K562 (cell line): ENCODE results near the gene TEX261. TPM values are rescaled to one million over a fixed set of nuclear protein-coding genes. Genes with fewer than 3 reads are reported as not detected.

Experiments
- ATAC-seq: fragments of 200-7000 bp; cut with Tn5 transposase; 3 replicates; pipeline ENCODE4 v1.9.1; 2020; ENCODE audit warnings: moderate library complexity
- BruUV-seq: library from RNA; stranded (reverse); fragments of 400-500 nt; replicated peaks from 2 replicates; lab custom pipeline; 2021; lab: Mats Ljungman, UMichigan
- CTCF ChIA-PET: fragments of 300-600 bp; formaldehyde crosslinking; extraction: SDS; loops from one replicate; lab custom pipeline; 2021; ENCODE audit warnings: low intra/inter-chr PET ratio; lab: Yijun Ruan, JAX
- POLR2A ChIA-PET: fragments of 300-600, 350-650 bp; sonication (Branson Sonifier 250); formaldehyde crosslinking; extraction: SDS; loops from one replicate; lab custom pipeline; 2021; ENCODE audit warnings: antibody characterized with exemption, inconsistent platforms; lab: Yijun Ruan, JAX
- DNase-seq, 4 experiments: peaks; one replicate each; pipeline versions ENCODE4 v3.0.0 to v3.0.0-alpha.2; 2011 to 2018; ENCODE audit warnings: low spot score in 3 of 4, mixed read lengths in 3 of 4; ENCODE audit errors: extremely low read depth in 1 of 4
- FAIRE-seq: peaks from 2 replicates; lab custom pipeline; 2011; peaks lifted over from hg19 to GRCh38; lab: Jason Lieb, UNC
- H2AFZ ChIP-seq: 2 replicates; pipeline ENCODE4 v1.6.0; 2011; ENCODE audit warnings: low read depth, low read length, control low read depth, inconsistent platforms
- H3K27ac ChIP-seq: fragments of 200-600 bp; 3 replicates; pipeline ENCODE4 v1.8.0; 2011; ENCODE audit warnings: low read depth, mild to moderate bottlenecking, control low read depth, inconsistent platforms, low read length, moderate library complexity, mixed read lengths; ENCODE audit errors: extremely low read depth
- H3K27me3 ChIP-seq, 2 experiments: fragments of 300-600 bp in 1 of 2; 2 replicates in 1 of 2; 3 replicates in 1 of 2; pipeline versions ENCODE4 v1.6.0 to v1.8.0; 2011; ENCODE audit warnings: inconsistent platforms in 2 of 2, low read length in 2 of 2, mild to moderate bottlenecking in 1 of 2, mixed read lengths in 1 of 2, moderate library complexity in 1 of 2; ENCODE audit not compliant: control insufficient read depth in 2 of 2, insufficient read depth in 2 of 2
- H3K36me3 ChIP-seq: fragments of 300-600 bp; 3 replicates; pipeline ENCODE4 v1.8.0; 2011; ENCODE audit warnings: mild to moderate bottlenecking, low read length, inconsistent platforms; ENCODE audit not compliant: control insufficient read depth, insufficient read depth
- H3K4me1 ChIP-seq, 2 experiments: fragments of 200-600 bp in 1 of 2; replicated peaks in 1 of 2; 2 replicates in 1 of 2; 3 replicates in 1 of 2; pipeline versions ENCODE4 v1.5.1 to v1.8.0; 2011; ENCODE audit warnings: inconsistent platforms in 2 of 2, low read length in 2 of 2, mild to moderate bottlenecking in 1 of 2, mixed read lengths in 1 of 2, moderate library complexity in 1 of 2; ENCODE audit not compliant: control insufficient read depth in 2 of 2, insufficient read depth in 2 of 2
- H3K4me2 ChIP-seq: 2 replicates; pipeline ENCODE4 v1.6.1; 2011; ENCODE audit warnings: low read length, control low read depth, inconsistent platforms, mixed read lengths; ENCODE audit not compliant: insufficient read depth
- H3K4me3 ChIP-seq: fragments of 200-600 bp; sonication (generic), shearing (Covaris generic); 2 replicates; pipeline ENCODE4 v1.5.1; 2016; ENCODE audit warnings: control low read depth, inconsistent platforms
- H3K79me2 ChIP-seq: fragments of 200-600 bp; 3 replicates; pipeline ENCODE4 v1.8.0; 2011; ENCODE audit warnings: low read length, inconsistent platforms; ENCODE audit not compliant: control insufficient read depth, insufficient read depth
- H3K9ac ChIP-seq, 2 experiments: 2 replicates each; pipeline versions ENCODE4 v1.6.0 to v1.6.1; 2011; ENCODE audit warnings: low read depth in 2 of 2, low read length in 2 of 2, control low read depth in 1 of 2, inconsistent platforms in 1 of 2, mild to moderate bottlenecking in 1 of 2, mixed read lengths in 1 of 2; ENCODE audit not compliant: insufficient read depth in 1 of 2
- H3K9me1 ChIP-seq: one replicate; pipeline ENCODE4 v1.6.0; 2011; ENCODE audit warnings: inconsistent platforms, mild to moderate bottlenecking, low read length, moderate library complexity; ENCODE audit not compliant: control insufficient read depth, insufficient read depth
- H3K9me3 ChIP-seq: replicated peaks from 2 replicates; pipeline ENCODE4 v1.5.1; 2011; ENCODE audit warnings: low read depth, low read length, inconsistent platforms; ENCODE audit not compliant: control insufficient read depth, insufficient read depth
- H4K20me1 ChIP-seq: replicated peaks from 2 replicates; pipeline ENCODE4 v1.6.1; 2011; ENCODE audit warnings: low read length, inconsistent platforms, mixed read lengths; ENCODE audit not compliant: control insufficient read depth, insufficient read depth
- HNRNPH1 ChIP-seq: fragments of 200-400 bp; formaldehyde crosslinking; optimal IDR thresholded peaks from 2 replicates; pipeline ENCODE3; 2017; ENCODE audit warnings: low read depth, mild to moderate bottlenecking, low read length, moderate library complexity
- RBM34 ChIP-seq: fragments of 200-400 bp; formaldehyde crosslinking; IDR thresholded peaks from 2 replicates; pipeline ENCODE4 v1.6.1; 2018; ENCODE audit warnings: low read length, borderline replicate concordance; ENCODE audit not compliant: insufficient read depth
- RCOR1 ChIP-seq, 2 experiments: IDR thresholded peaks; 2 replicates each; pipeline ENCODE4 v1.6.1; 2012; ENCODE audit warnings: low read depth in 2 of 2, low read length in 2 of 2, borderline replicate concordance in 1 of 2, improper control_type of control experiment in 1 of 2
- SUPT5H ChIP-seq: fragments of 450-650 bp; IDR thresholded peaks from 2 replicates; pipeline ENCODE4 v1.6.1; 2016
- ZBTB12 ChIP-seq: fragments of 250-450 bp; sonication (Bioruptor Pico); IDR thresholded peaks from 2 replicates; pipeline ENCODE4 v1.4.0; 2020
- ZMIZ1 ChIP-seq, 2 experiments: fragments of 150-350 bp in 1 of 2; IDR thresholded peaks; 2 replicates each; pipeline ENCODE4 v1.6.1; 2012 to 2016; ENCODE audit warnings: low read depth in 2 of 2, low read length in 2 of 2, mild to moderate bottlenecking in 1 of 2, moderate library complexity in 1 of 2
- ZNF592 ChIP-seq: fragments of 450-650 bp; IDR thresholded peaks from 2 replicates; pipeline ENCODE4 v1.6.1; 2017; ENCODE audit warnings: antibody characterized with exemption, mild to moderate bottlenecking
- WGBS: fragments of 100-300 bp; shearing (Covaris generic); methylation state at CpG from one replicate; pipeline ENCODE4 v1.1.6; 2016; ENCODE audit warnings: low coverage, mixed read lengths; ENCODE audit not compliant: insufficient coverage; ENCODE audit errors: missing lambda C conversion rate; 5-methylcytosine and 5-hydroxymethylcytosine counted together
- in situ Hi-C: fragments of 300-500 bp; cut with MboI; formaldehyde crosslinking; loops from 4 replicates; pipeline ENCODE4 v1.15.0; 2018; ENCODE audit warnings: inconsistent platforms, mixed read lengths
- intact Hi-C: fragments of 100-400 bp; cut with micrococcal nuclease; formaldehyde crosslinking; loops from 2 replicates; pipeline ENCODE4 v1.14.2; 2022
- polyA plus RNA-seq, 8 experiments: library from polyadenylated mRNA; depleted of rRNA in 4 of 8; stranded (reverse) in 5 of 8; unstranded in 3 of 8; fragments of >200 nt; fragmentation: Nextera tagmentation in 2 of 8; fragmentation: Illumina TruSeq in 1 of 8; extraction: Ambion mirVana in 2 of 8; extraction: Trizol in 1 of 8; gene quantifications; 2 replicates each; pipeline versions ENCODE4 v1.2.1 to v1.2.3, GENCODE V29; 2011 to 2014; ENCODE audit warnings: inconsistent platforms in 1 of 8, missing spikeins in 1 of 8
- total RNA-seq, 7 experiments: library from RNA; depleted of rRNA in 6 of 7; stranded (reverse); fragments of >200 nt in 6 of 7; fragmentation: Illumina TruSeq in 2 of 7; extraction: Trizol in 2 of 7; gene quantifications; 2 replicates each; pipeline versions ENCODE4 v1.2.1 to v1.2.3, GENCODE V29; 2011 to 2021; ENCODE audit warnings: low replicate concordance in 1 of 7

The TEX261 gene
- total and polyA plus RNA-seq, 9 of the 15 experiments (the other 6 are each of a cell fraction or from before 2014, with no cell fraction given), result 11.9 to 110 (median 51.9) TPM

GRCh38 chr2:70981866-70982810 lies 12.5 kb downstream of the TEX261 start (continued):
- TF ChIP-seq ZNF592 (no peak), HNRNPH1 (no peak)

GRCh38 chr2:70981421-70981820 lies 13.3 kb downstream of the TEX261 start:
- intact Hi-C loops, result no loop called here
- ATAC-seq (no peak), FAIRE-seq (no peak), DNase-seq (no peak)
- no peak overlapping the region for H3K4me2 ChIP-seq
- no TSS peak for BruUV-seq
- no peaks in the 10 kb centered on the region for H3K9me1 ChIP-seq
- 27% methylated on average over 2 of the region's 2 CpGs for WGBS
- H3K79me2 ChIP-seq, result no peaks in the 10 kb centered on the region
- H4K20me1 ChIP-seq, result 0 out of 2 replicates have a peak, but pooled peaks cover 3% of the 10 kb centered on the region
- no peak overlapping the region for H3K4me3 ChIP-seq
- CTCF ChIA-PET, result no interaction called here
- POLR2A ChIA-PET, result no interaction called here
- no peak overlapping the region for H3K27ac ChIP-seq
- no peak overlapping the region for H2AFZ ChIP-seq
- H3K9ac ChIP-seq, result no peak overlapping the region
- H3K4me1 ChIP-seq, result peaks cover 2 to 12% of the 10 kb centered on the region in 2 experiments; a peak in 4 of 5 replicates
- no peaks in the 10 kb centered on the region; the same call in 1 of the 2 replicates for H3K9me3 ChIP-seq
- H3K27me3 ChIP-seq, result no peaks in the 10 kb centered on the region
- H3K36me3 ChIP-seq, result peaks cover 11% of the 10 kb centered on the region
- in situ Hi-C loops, result no loop called here
- TF ChIP-seq RCOR1 (IDR thresholded peaks at IDR 0.05; ENCODE audit: borderline replicate concordance in 1 of 2, low read depth in 2 of 2, low read length in 2 of 2) (no peak), SUPT5H (no peak), ZMIZ1 (IDR thresholded peaks at IDR 0.05; ENCODE audit: low read depth in 2 of 2, low read length in 2 of 2) (no peak), ZBTB12 (no peak), RBM34 (no peak)
